ENCODE measurements around the gene ADAMTS16. TPM values are rescaled to one million over a fixed set of nuclear protein-coding genes. Genes with fewer than 3 reads are reported as not detected.

Gene ADAMTS16
- total RNA-seq, 1 donor from 2014 or later: 4.1 TPM

DNA sequence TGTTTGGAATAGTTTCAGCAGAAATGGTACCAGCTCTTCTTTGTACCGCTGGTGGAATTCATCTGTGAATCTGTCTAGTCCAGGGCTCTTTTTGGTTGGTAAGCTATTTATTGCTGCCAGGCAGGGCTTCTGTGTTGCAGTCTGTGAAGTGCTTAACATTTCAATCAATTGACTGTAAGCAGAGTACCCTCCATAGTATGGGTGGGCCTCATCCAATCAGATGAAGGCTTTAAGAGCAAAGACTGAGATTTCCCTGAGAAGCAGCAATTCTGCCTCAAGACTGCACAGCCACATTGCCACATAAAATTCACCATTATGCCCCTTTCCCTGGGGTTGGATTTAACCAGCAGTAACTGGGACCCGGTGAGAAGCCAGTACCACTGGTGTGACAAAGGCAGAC, 183.4 kb downstream of the ADAMTS16 start:
- Mint-ChIP-seq H3K4me1 (peaks cover 43% of the 10 kb centered on the region), H3K36me3 (no peaks in the 10 kb centered on the region), H3K27ac (no peak overlapping the region), H3K4me3 (no peak overlapping the region), H3K9me3 (peaks cover 7% of the 10 kb centered on the region), H3K27me3 (ENCODE audit: insufficient read depth, low read depth) (peaks cover 2% of the 10 kb centered on the region)
- Histone ChIP-seq H3K4me1 (peaks cover 21% of the 10 kb centered on the region), H3K36me3 (no peaks in the 10 kb centered on the region), H3K4me2 (no peak overlapping the region), H4K20me1 (ENCODE audit: low read depth) (no peaks in the 10 kb centered on the region), H3K27ac (no peak overlapping the region), H3F3A (ENCODE audit: low read depth) (no peaks in the 10 kb centered on the region), H3K4me3 (no peak overlapping the region), H3K27me3 (no peaks in the 10 kb centered on the region), H3K79me2 (ENCODE audit: low read depth) (no peaks in the 10 kb centered on the region), H3K9me3 (ENCODE audit: low read depth) (no peaks in the 10 kb centered on the region), H3K9ac (no peak overlapping the region), H2AFZ (replicated peaks) (no peak overlapping the region)
- DNase-seq (ENCODE audit: low spot score): no peak
- TF ChIP-seq EZH2phosphoT487 (IDR thresholded peaks at IDR 0.05): no peak
- TF ChIP-seq EZH2 (IDR thresholded peaks at IDR 0.05): no peak
- TF ChIP-seq CTCF (IDR thresholded peaks at IDR 0.05): no peak

DNA sequence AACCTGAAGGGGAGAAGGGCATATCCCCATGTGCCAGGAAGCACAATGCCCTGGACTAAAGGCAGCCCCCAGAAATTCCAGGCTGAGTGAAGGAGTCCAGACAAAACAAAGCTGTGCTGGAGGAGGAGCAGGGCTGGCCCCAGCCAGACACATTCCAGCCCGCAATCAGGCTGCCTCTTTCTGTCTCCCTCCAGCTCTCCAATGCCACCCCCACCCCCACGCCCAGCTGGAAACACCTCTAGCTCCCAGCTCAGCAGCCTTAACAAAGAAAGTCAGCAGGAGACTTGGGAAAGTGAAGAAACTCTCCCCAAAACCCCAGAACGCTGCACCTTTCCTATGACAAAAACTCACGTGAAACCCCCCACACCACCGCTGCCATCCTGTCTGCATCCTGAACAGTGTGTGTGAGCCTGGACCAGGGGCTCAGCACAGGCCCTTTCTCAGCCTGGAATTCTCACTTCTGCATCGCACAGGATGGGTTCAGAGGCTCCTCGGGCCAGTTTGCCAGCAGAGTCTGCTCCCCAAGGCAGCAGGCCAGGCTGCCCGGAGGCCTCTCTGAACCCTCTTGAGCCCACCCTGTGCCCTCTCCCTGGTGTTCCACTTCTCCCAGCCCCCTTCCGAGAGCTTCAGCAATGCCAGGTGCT, 186.1 kb downstream of the ADAMTS16 start:
- peaks cover 4% of the 10 kb centered on the region for H3K27me3 Mint-ChIP-seq (ENCODE audit: insufficient read depth, low read depth)
- Histone ChIP-seq H3F3A (ENCODE audit: low read depth) (no peaks in the 10 kb centered on the region), H3K79me2 (ENCODE audit: low read depth) (no peaks in the 10 kb centered on the region), H3K9ac (no peak overlapping the region), H3K4me1 (peaks cover 24% of the 10 kb centered on the region), H3K4me2 (peak overlapping the region; percentile 46), H2AFZ (replicated peaks) (peak overlapping the region; percentile 76), H3K4me3 (no peak overlapping the region), H3K9me3 (ENCODE audit: low read depth) (no peaks in the 10 kb centered on the region), H3K36me3 (no peaks in the 10 kb centered on the region), H3K27me3 (no peaks in the 10 kb centered on the region), H4K20me1 (ENCODE audit: low read depth) (no peaks in the 10 kb centered on the region), H3K27ac (peak overlapping the region; percentile 38)
- TF ChIP-seq EZH2phosphoT487 (IDR thresholded peaks at IDR 0.05) (no peak), EZH2 (IDR thresholded peaks at IDR 0.05) (no peak), CTCF (IDR thresholded peaks at IDR 0.05) (no peak)
- peak overlapping the region; percentile 82 for H3K27ac Mint-ChIP-seq
- H3K9me3 Mint-ChIP-seq: peaks cover 7% of the 10 kb centered on the region
- no peak overlapping the region for H3K4me3 Mint-ChIP-seq
- H3K36me3 Mint-ChIP-seq: no peaks in the 10 kb centered on the region
- peak; percentile 72 for DNase-seq (ENCODE audit: low spot score)
- peaks cover 28% of the 10 kb centered on the region for H3K4me1 Mint-ChIP-seq

DNA sequence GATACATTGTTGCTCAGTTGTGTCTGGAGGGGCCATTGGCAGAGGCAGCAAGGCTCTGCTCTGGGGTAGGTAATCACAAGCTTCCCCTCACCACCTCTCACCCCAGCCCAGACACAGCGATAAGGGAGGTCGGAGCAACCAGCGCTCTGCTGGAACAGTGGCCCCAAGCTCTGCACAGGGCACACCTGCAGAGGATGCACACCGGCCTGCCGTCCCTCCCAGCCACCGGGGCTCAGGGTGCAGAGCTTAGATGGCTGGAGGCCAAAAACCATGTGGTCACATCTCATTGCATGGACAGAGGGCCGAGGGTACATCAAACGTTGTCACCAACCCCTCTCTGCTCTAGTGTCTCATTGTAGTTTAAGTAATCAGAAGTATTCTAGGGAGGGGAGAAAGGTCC, 187.0 kb downstream of the ADAMTS16 start:
- no peaks in the 10 kb centered on the region for H3K27me3 ChIP-seq
- H3K9ac ChIP-seq: no peak overlapping the region
- no peak overlapping the region for H3K4me3 ChIP-seq
- H3K9me3 Mint-ChIP-seq: peaks cover 6% of the 10 kb centered on the region
- no peak overlapping the region for H2AFZ ChIP-seq (replicated peaks)
- no peak overlapping the region for H3K4me3 Mint-ChIP-seq
- H3K4me2 ChIP-seq: no peak overlapping the region
- DNase-seq (ENCODE audit: low spot score): no peak
- peaks cover 36% of the 10 kb centered on the region for H3K4me1 Mint-ChIP-seq
- H4K20me1 ChIP-seq (ENCODE audit: low read depth): no peaks in the 10 kb centered on the region
- peaks cover 4% of the 10 kb centered on the region for H3K27me3 Mint-ChIP-seq (ENCODE audit: insufficient read depth, low read depth)
- no peaks in the 10 kb centered on the region for H3K36me3 ChIP-seq
- peaks cover 33% of the 10 kb centered on the region for H3K4me1 ChIP-seq
- no peak overlapping the region for H3K27ac ChIP-seq
- H3K79me2 ChIP-seq (ENCODE audit: low read depth): no peaks in the 10 kb centered on the region
- TF ChIP-seq CTCF (IDR thresholded peaks at IDR 0.05) (no peak), EZH2phosphoT487 (IDR thresholded peaks at IDR 0.05) (no peak), EZH2 (IDR thresholded peaks at IDR 0.05) (no peak)
- H3K36me3 Mint-ChIP-seq: no peaks in the 10 kb centered on the region
- peaks cover 6% of the 10 kb centered on the region for H3F3A ChIP-seq (ENCODE audit: low read depth)
- no peaks in the 10 kb centered on the region for H3K9me3 ChIP-seq (ENCODE audit: low read depth)
- peak overlapping the region; percentile 45 for H3K27ac Mint-ChIP-seq

Data from neural progenitor cell (in vitro differentiated cells).